Diencephalon (tissue), 1 donor: ENCODE measurements around the gene MCEMP1. TPM values are rescaled to one million over a fixed set of nuclear protein-coding genes. Genes with fewer than 3 reads are reported as not detected.

ENCODE experiments used
- total RNA-seq: library from RNA; depleted of rRNA; stranded (reverse); fragments of >200 nt; gene quantifications from one replicate; pipeline ENCODE4 v1.2.3, GENCODE V29; 2014

MCEMP1 gene
- total RNA-seq, result not detected

GRCh38 chr19:7676854-7677253 lies at the start of gene MCEMP1:
MCEMP1 (plus strand) TSS chr19:7677090; CDS start chr19:7677121, 31 bp downstream.

GRCh38 chr19:7629347-7630054 lies 47.4 kb upstream of the MCEMP1 start, which contains the start of the genes PET100 and XAB2:
PET100 (plus strand) TSS chr19:7629793; CDS start chr19:7629834, 41 bp downstream.
XAB2 (minus strand) TSS chr19:7629545; CDS start chr19:7629527, 18 bp downstream.

GRCh38 chr19:7633698-7634097 lies 43.2 kb upstream of the MCEMP1 start, which contains the start of gene PCP2:
PCP2 (minus strand) TSS chr19:7633719; CDS start chr19:7633457, 262 bp downstream.

GRCh38 chr19:7636691-7637373 lies 40.1 kb upstream of the MCEMP1 start, which contains the start of gene STXBP2:
STXBP2 (plus strand) TSS chr19:7637110; CDS start chr19:7637150, 40 bp downstream.

GRCh38 chr19:7668842-7669241 lies 8.0 kb upstream of the MCEMP1 start, which contains the start of gene RETN:
RETN (plus strand) TSS chr19:7669049; CDS start chr19:7669327, 278 bp downstream.

GRCh38 chr19:7680606-7681339 lies 3.9 kb downstream of the MCEMP1 start, which contains the start of gene TRAPPC5:
TRAPPC5 (plus strand) TSS chr19:7680833; CDS start chr19:7682254, 1,421 bp downstream.

GRCh38 chr19:7701654-7702457 lies 25.0 kb downstream of the MCEMP1 start, which contains the start of gene FCER2:
FCER2 (minus strand) TSS chr19:7702131; CDS start chr19:7699760, 2,371 bp downstream.

Other genes with a start within 250 kb of the MCEMP1 start
- gene PEX11G, start 188.1 kb upstream of the MCEMP1 start, total RNA-seq, result 1.8 TPM
- gene ZNF358, start 161.0 kb upstream of the MCEMP1 start, total RNA-seq, result 11.3 TPM
- 9.9 TPM for gene MCOLN1, start 154.5 kb upstream of the MCEMP1 start, total RNA-seq
- 63.7 TPM for gene PNPLA6, start 141.4 kb upstream of the MCEMP1 start, total RNA-seq
- 15.5 TPM for gene CAMSAP3, start 81.2 kb upstream of the MCEMP1 start, total RNA-seq
- 18.2 TPM for gene XAB2, start 47.5 kb upstream of the MCEMP1 start, total RNA-seq
- 23.3 TPM for gene PET100, start 47.3 kb upstream of the MCEMP1 start, total RNA-seq
- gene PCP2, start 43.4 kb upstream of the MCEMP1 start, total RNA-seq, result not detected
- 3.5 TPM for gene STXBP2, start 40.0 kb upstream of the MCEMP1 start, total RNA-seq
- 0.92 TPM for gene RETN, start 8.0 kb upstream of the MCEMP1 start, total RNA-seq
- gene TRAPPC5, start 3.7 kb downstream of the MCEMP1 start, total RNA-seq, result 16.1 TPM
- 0.46 TPM for gene FCER2, start 25.0 kb downstream of the MCEMP1 start, total RNA-seq
- 0.92 TPM for gene CLEC4G, start 55.0 kb downstream of the MCEMP1 start, total RNA-seq
- 0.69 TPM for gene CD209, start 70.4 kb downstream of the MCEMP1 start, total RNA-seq
- gene CLEC4M, start 86.2 kb downstream of the MCEMP1 start, total RNA-seq, result not detected
- gene EVI5L, start 153.1 kb downstream of the MCEMP1 start, total RNA-seq, result 55.4 TPM
- gene PRR36, start 197.3 kb downstream of the MCEMP1 start, total RNA-seq, result 3.5 TPM
- gene LRRC8E, start 211.4 kb downstream of the MCEMP1 start, total RNA-seq, result under 0.01 TPM
- gene MAP2K7, start 226.8 kb downstream of the MCEMP1 start, total RNA-seq, result 6.9 TPM
- not detected for gene TGFBR3L, start 237.7 kb downstream of the MCEMP1 start, total RNA-seq
- 7.4 TPM for gene SNAPC2, start 243.2 kb downstream of the MCEMP1 start, total RNA-seq
- 29.3 TPM for gene CTXN1, start 249.0 kb downstream of the MCEMP1 start, total RNA-seq